CD8-positive, alpha-beta memory T cell (primary cell): Measurements from ENCODE around the gene UMAD1. TPM values are rescaled to one million over a fixed set of nuclear protein-coding genes. Genes with fewer than 3 reads are reported as not detected.
A peak's percentile ranks its signal among the peaks of the same experiment; 100 is the strongest.

Source experiments
- CTCF ChIA-PET: fragments of 350-600 bp; sonication (Branson Sonifier 250); formaldehyde crosslinking; loops from one replicate; lab custom pipeline; 2021; ENCODE audit warnings: antibody characterized with exemption; lab: Charles Lee
- POLR2A ChIA-PET: fragments of 350-600 bp; sonication (Branson Sonifier 250); formaldehyde crosslinking; loops from one replicate; lab custom pipeline; 2021; ENCODE audit warnings: antibody characterized with exemption; lab: Charles Lee
- DNase-seq, 5 donors: peaks; one replicate each; pipeline versions ENCODE4 v3.0.0 to v3.0.0-alpha.2; 2020 to 2022; ENCODE audit warnings: mixed read lengths in 1 of 5
- H3K27ac ChIP-seq: one replicate; pipeline ENCODE4 v1.7.0; 2013; ENCODE audit warnings: low read depth, mild to moderate bottlenecking, low read length, moderate library complexity
- H3K27me3 ChIP-seq: 2 replicates; pipeline ENCODE4 v1.7.0; 2013; ENCODE audit warnings: low read length, mild to moderate bottlenecking; ENCODE audit not compliant: insufficient read depth, poor library complexity, severe bottlenecking
- H3K36me3 ChIP-seq: 2 replicates; pipeline ENCODE4 v1.7.0; 2013; ENCODE audit warnings: mild to moderate bottlenecking, low read length, moderate library complexity; ENCODE audit not compliant: insufficient read depth
- H3K4me1 ChIP-seq: 2 replicates; pipeline ENCODE4 v1.7.0; 2013; ENCODE audit warnings: mild to moderate bottlenecking, low read length, moderate library complexity; ENCODE audit not compliant: insufficient read depth
- H3K4me3 ChIP-seq: 2 replicates; pipeline ENCODE4 v1.7.0; 2013; ENCODE audit warnings: mild to moderate bottlenecking, low read length
- H3K9me3 ChIP-seq: 2 replicates; pipeline ENCODE4 v1.7.0; 2013; ENCODE audit warnings: mild to moderate bottlenecking, low read length
- H3K27ac Mint-ChIP-seq, 8 donors: one replicate each; pipeline ENCODE4 v1.8.0; 2020 to 2021; ENCODE audit warnings: mixed read lengths in 8 of 8, mild to moderate bottlenecking in 6 of 8, inconsistent platforms in 3 of 8, moderate library complexity in 3 of 8
- H3K27me3 Mint-ChIP-seq, 2 donors: one replicate each; pipeline ENCODE4 v1.8.0; 2020 to 2021; ENCODE audit warnings: mixed read lengths in 2 of 2, mild to moderate bottlenecking in 1 of 2, moderate library complexity in 1 of 2
- H3K36me3 Mint-ChIP-seq, 3 donors: one replicate each; pipeline ENCODE4 v1.8.0; 2020 to 2021; ENCODE audit warnings: mixed read lengths in 3 of 3, inconsistent platforms in 1 of 3, mild to moderate bottlenecking in 1 of 3
- H3K4me1 Mint-ChIP-seq, 3 donors: one replicate each; pipeline ENCODE4 v1.8.0; 2020 to 2021; ENCODE audit warnings: mixed read lengths in 3 of 3, inconsistent platforms in 1 of 3, mild to moderate bottlenecking in 1 of 3
- H3K4me3 Mint-ChIP-seq, 7 donors: one replicate each; pipeline ENCODE4 v1.8.0; 2020 to 2021; ENCODE audit warnings: mixed read lengths in 7 of 7, mild to moderate bottlenecking in 6 of 7, moderate library complexity in 4 of 7, inconsistent platforms in 2 of 7
- H3K9me3 Mint-ChIP-seq, 5 donors: one replicate each; pipeline ENCODE4 v1.8.0; 2020 to 2022; ENCODE audit warnings: mixed read lengths in 5 of 5, mild to moderate bottlenecking in 3 of 5, moderate library complexity in 2 of 5, inconsistent platforms in 1 of 5
- polyA plus RNA-seq: library from polyadenylated mRNA; unstranded; fragments of 300-500 nt; fragmentation: Illumina TruSeq; gene quantifications from one replicate; pipeline ENCODE4 v1.2.3, GENCODE V29; 2021
- total RNA-seq, 2 experiments: library from RNA; stranded (reverse); gene quantifications; one replicate each; pipeline ENCODE4 v1.2.3, GENCODE V29; 2021

UMAD1 gene
- total and polyA plus RNA-seq, 3 experiments from 2014 or later = 13.5 to 27.4 (median 14.8) TPM

DNA sequence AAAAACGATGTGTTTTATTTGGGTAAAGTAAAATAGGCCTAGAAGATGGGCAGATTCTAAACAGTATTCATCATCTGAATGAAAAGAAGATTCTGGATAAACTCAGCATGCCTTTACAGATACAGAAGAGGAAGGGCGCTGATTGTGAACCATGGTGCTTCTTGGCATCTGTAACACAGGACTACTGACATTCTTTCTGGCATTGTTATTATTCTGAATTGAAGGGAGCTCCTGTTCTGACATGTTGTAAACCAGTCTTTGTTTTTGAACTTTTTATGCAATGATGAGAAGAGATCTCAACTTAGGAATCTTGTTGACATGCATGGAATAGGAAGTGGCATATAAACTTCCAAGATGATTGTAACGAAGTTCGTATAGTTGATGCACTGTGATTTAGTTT, 64.3 kb downstream of the UMAD1 start:
- no peak for DNase-seq
- H3K36me3 Mint-ChIP-seq = peaks cover 0 to 6% (median 2%) of the 10 kb centered on the region in 3 donors
- H3K27ac ChIP-seq = no peak overlapping the region
- no peak overlapping the region for H3K27ac Mint-ChIP-seq
- no peaks in the 10 kb centered on the region for H3K36me3 ChIP-seq
- no peaks in the 10 kb centered on the region for H3K4me1 ChIP-seq
- H3K4me3 Mint-ChIP-seq = no peak overlapping the region
- no peak overlapping the region for H3K4me3 ChIP-seq
- POLR2A ChIA-PET = no interaction called here
- CTCF ChIA-PET = no interaction called here
- no peaks in the 10 kb centered on the region for H3K27me3 ChIP-seq
- H3K9me3 ChIP-seq = no peaks in the 10 kb centered on the region
- H3K9me3 Mint-ChIP-seq = no peaks in the 10 kb centered on the region
- peaks cover 20 to 35% (median 29%) of the 10 kb centered on the region in 3 donors for H3K4me1 Mint-ChIP-seq
- peaks cover 0 to 2% of the 10 kb centered on the region in 2 donors for H3K27me3 Mint-ChIP-seq

DNA sequence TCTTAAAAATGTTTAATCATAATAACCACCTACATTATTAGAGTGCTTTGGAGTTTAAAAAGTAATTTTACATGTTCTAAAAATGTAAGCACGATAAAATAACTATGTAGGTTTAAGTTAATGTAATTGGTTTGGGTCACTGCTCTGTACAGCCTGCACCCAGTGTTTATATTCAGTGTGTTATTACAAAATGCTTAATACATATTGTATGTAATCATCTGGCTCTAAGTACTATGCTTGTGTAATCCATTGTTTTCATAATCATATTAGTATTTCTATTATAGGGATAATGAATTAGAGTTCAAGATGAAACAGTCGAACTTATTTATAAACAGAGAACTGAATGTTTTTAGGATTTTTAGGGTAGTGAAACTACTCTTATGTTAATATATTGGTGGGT, 64.8 kb downstream of the UMAD1 start:
- Mint-ChIP-seq H3K27ac (no peak overlapping the region), H3K9me3 (no peaks in the 10 kb centered on the region), H3K36me3 (peaks cover 0 to 6% (median 2%) of the 10 kb centered on the region in 3 donors), H3K4me1 (peaks cover 19 to 37% (median 25%) of the 10 kb centered on the region in 3 donors), H3K27me3 (peaks cover 0 to 2% of the 10 kb centered on the region in 2 donors), H3K4me3 (no peak overlapping the region)
- H3K36me3 ChIP-seq = no peaks in the 10 kb centered on the region
- H3K27me3 ChIP-seq = no peaks in the 10 kb centered on the region
- ChIA-PET POLR2A (no interaction called here), CTCF (no interaction called here)
- DNase-seq = no peak
- H3K4me3 ChIP-seq = no peak overlapping the region
- no peaks in the 10 kb centered on the region for H3K9me3 ChIP-seq
- H3K4me1 ChIP-seq = no peaks in the 10 kb centered on the region
- H3K27ac ChIP-seq = no peak overlapping the region

DNA sequence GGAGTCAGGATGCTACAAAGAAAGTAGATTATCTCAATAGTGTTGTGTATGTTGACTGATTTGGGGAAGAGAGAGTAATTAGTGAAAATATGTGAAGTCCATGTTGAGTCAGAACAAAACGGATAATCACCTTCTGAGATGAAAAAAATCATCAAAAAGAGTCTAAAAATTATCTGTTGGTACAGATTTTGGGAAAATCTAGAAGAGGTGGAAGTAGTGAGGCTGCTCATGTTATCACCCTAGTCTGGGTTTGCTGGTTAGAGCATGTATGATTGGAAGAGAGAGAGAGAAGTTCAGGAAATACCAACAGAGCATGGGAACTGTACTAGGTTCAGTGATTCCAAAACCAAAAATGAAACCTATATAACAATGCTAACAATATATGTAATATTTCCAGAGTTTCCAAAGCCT, 65.6 kb downstream of the UMAD1 start:
- no peaks in the 10 kb centered on the region for H3K9me3 ChIP-seq
- ChIA-PET CTCF (no interaction called here), POLR2A (no interaction called here)
- no peak overlapping the region for H3K27ac ChIP-seq
- Mint-ChIP-seq H3K27me3 (peaks cover 0 to 2% of the 10 kb centered on the region in 2 donors), H3K4me3 (no peak overlapping the region), H3K4me1 (peaks cover 16 to 33% (median 21%) of the 10 kb centered on the region in 3 donors), H3K27ac (peak overlapping the region in 1 of 8 donors; percentile 20), H3K36me3 (peaks cover 0 to 6% (median 3%) of the 10 kb centered on the region in 3 donors), H3K9me3 (no peaks in the 10 kb centered on the region)
- no peak for DNase-seq
- H3K4me1 ChIP-seq = no peaks in the 10 kb centered on the region
- no peaks in the 10 kb centered on the region for H3K36me3 ChIP-seq
- no peak overlapping the region for H3K4me3 ChIP-seq
- H3K27me3 ChIP-seq = no peaks in the 10 kb centered on the region

DNA sequence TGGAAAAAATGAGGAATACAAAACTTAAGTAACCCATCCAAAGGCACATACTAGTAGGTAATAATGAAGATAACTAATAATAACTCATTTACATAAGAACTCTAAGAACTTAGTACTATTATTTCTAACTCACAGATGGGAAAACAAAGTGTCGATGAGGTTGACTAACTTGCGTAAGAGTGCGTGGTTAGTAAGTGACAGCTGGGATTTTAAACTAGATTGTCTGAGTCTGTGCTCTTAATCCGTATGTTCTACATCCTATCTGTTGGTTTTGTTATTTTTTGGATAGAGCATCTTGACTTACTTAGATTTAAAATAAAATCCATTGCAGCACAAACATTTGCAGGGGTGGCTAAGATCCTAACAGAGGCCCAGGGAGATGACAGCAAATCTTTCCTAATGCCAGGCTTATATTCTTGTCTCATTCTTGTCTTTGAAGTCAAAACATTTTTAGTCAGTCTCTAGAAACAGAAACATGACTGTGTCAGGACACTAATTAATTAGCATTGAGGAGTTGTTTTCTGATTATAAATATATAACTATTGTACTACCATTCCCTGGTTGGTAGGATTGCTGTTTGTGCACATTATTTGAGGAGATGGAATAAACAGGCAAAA, 66.1 kb downstream of the UMAD1 start:
- Mint-ChIP-seq H3K4me3 (no peak overlapping the region), H3K9me3 (no peaks in the 10 kb centered on the region), H3K27ac (no peak overlapping the region), H3K4me1 (peaks cover 13 to 29% (median 15%) of the 10 kb centered on the region in 3 donors), H3K36me3 (peaks cover 0 to 6% (median 3%) of the 10 kb centered on the region in 3 donors), H3K27me3 (peaks cover 0 to 2% of the 10 kb centered on the region in 2 donors)
- H3K4me3 ChIP-seq = no peak overlapping the region
- POLR2A ChIA-PET = no interaction called here
- H3K27ac ChIP-seq = no peak overlapping the region
- H3K36me3 ChIP-seq = no peaks in the 10 kb centered on the region
- CTCF ChIA-PET = no interaction called here
- no peaks in the 10 kb centered on the region for H3K4me1 ChIP-seq
- H3K9me3 ChIP-seq = no peaks in the 10 kb centered on the region
- no peaks in the 10 kb centered on the region for H3K27me3 ChIP-seq
- no peak for DNase-seq

DNA sequence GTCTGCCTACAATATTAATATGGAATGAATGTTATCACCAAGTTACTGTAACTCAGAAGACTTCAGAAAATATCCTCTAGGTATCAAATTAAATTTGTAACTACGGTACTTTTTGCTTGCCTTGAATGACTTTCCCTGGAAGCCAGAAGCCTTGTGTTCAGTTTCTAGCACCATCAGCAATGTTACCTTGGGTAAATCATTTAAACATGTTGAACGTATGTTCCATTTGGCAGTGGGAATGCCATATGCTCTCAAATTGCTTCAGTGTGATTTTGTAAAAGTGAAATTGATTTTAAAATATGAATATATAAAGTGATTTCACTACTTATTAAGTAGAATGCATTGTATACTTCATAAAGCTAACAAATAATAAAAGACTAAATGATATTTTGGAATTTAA, 66.7 kb downstream of the UMAD1 start:
- Mint-ChIP-seq H3K4me3 (no peak overlapping the region), H3K36me3 (peaks cover 0 to 6% (median 3%) of the 10 kb centered on the region in 3 donors), H3K27ac (no peak overlapping the region), H3K27me3 (peaks cover 0 to 2% of the 10 kb centered on the region in 2 donors), H3K9me3 (no peaks in the 10 kb centered on the region), H3K4me1 (peaks cover 12 to 26% (median 13%) of the 10 kb centered on the region in 3 donors)
- Histone ChIP-seq H3K4me1 (no peaks in the 10 kb centered on the region), H3K27ac (no peak overlapping the region), H3K36me3 (no peaks in the 10 kb centered on the region), H3K27me3 (no peaks in the 10 kb centered on the region), H3K4me3 (no peak overlapping the region), H3K9me3 (no peaks in the 10 kb centered on the region)
- CTCF ChIA-PET = no interaction called here
- POLR2A ChIA-PET = no interaction called here
- DNase-seq = no peak

DNA sequence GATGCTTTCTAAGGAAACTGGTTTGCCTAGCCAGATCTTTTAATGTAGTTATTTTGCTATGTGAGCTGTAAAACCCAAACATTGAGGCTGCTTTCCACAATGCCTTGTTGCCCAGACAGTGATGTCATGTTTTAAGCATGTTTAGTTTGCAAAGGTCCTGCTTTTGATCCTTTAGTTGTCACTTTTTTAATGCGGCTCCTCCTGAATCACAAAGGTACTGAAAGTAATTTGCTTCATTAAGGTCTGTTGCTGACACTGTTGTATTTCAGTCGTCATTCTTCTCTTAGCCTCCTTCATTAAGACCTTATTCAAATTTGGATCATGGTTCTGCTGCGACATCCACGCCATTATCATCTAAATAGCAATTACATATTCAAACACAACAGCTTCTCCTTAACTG, 67.3 kb downstream of the UMAD1 start:
- no peak for DNase-seq
- Histone ChIP-seq H3K36me3 (no peaks in the 10 kb centered on the region), H3K4me3 (no peak overlapping the region), H3K9me3 (no peaks in the 10 kb centered on the region), H3K27ac (no peak overlapping the region), H3K4me1 (no peaks in the 10 kb centered on the region), H3K27me3 (no peaks in the 10 kb centered on the region)
- Mint-ChIP-seq H3K4me3 (no peak overlapping the region), H3K9me3 (no peaks in the 10 kb centered on the region), H3K27me3 (peaks cover 0 to 2% of the 10 kb centered on the region in 2 donors), H3K27ac (no peak overlapping the region), H3K4me1 (peaks cover 12 to 29% (median 16%) of the 10 kb centered on the region in 3 donors), H3K36me3 (peaks cover 0 to 6% (median 3%) of the 10 kb centered on the region in 3 donors)
- ChIA-PET CTCF (no interaction called here), POLR2A (no interaction called here)

DNA sequence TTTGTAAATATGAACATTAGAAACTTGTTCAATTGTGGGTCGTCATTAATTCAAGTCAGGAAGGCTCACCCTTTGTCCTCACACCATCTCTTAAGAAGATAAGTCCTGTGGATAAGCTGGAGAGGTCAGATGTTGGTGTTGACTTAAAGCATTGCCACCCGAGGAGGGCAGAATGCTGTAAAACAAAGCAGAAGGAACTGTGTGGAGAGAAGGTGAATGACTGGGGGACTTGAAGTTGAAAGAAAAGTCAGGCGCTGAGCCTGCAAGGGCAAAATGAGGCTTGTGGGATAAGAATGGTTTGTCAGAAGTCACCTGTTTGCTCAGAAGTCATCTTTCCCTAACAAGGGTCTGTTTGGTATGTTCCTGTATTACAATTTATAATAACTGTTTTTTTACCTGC, 68.7 kb downstream of the UMAD1 start:
- no peak overlapping the region for H3K27ac ChIP-seq
- H3K36me3 Mint-ChIP-seq = peaks cover 2 to 3% (median 3%) of the 10 kb centered on the region in 3 donors
- no peak overlapping the region for H3K27ac Mint-ChIP-seq
- H3K4me3 ChIP-seq = no peak overlapping the region
- no peaks in the 10 kb centered on the region for H3K36me3 ChIP-seq
- no peaks in the 10 kb centered on the region for H3K9me3 Mint-ChIP-seq
- H3K27me3 ChIP-seq = no peaks in the 10 kb centered on the region
- CTCF ChIA-PET = no interaction called here
- peaks cover 14 to 34% (median 20%) of the 10 kb centered on the region in 3 donors for H3K4me1 Mint-ChIP-seq
- DNase-seq = no peak
- no peaks in the 10 kb centered on the region for H3K9me3 ChIP-seq
- H3K4me3 Mint-ChIP-seq = no peak overlapping the region
- peaks cover 0 to 2% of the 10 kb centered on the region in 2 donors for H3K27me3 Mint-ChIP-seq
- POLR2A ChIA-PET = no interaction called here
- no peaks in the 10 kb centered on the region for H3K4me1 ChIP-seq

DNA sequence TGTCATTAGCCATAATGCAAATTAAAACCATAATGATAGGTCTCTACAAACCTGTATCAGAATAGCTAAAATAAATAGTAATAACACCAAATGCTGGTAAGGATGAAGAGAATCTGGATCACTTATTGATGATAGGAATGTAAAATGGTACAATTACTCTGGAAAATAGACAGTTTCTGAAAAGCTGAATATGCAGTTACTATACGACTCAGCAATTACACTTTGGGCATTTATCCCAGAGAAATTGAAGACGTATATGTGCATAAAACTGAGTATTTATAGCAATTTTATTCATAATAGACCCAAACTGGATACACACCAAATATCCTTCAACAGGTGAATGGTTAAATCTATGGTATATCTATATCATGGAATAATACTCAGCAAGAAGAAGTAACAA, 69.9 kb downstream of the UMAD1 start:
- H3K36me3 ChIP-seq = no peaks in the 10 kb centered on the region
- ChIA-PET POLR2A (no interaction called here), CTCF (no interaction called here)
- Mint-ChIP-seq H3K9me3 (no peaks in the 10 kb centered on the region), H3K27ac (no peak overlapping the region), H3K4me1 (peaks cover 13 to 30% (median 20%) of the 10 kb centered on the region in 3 donors), H3K36me3 (peaks cover 0 to 6% (median 3%) of the 10 kb centered on the region in 3 donors), H3K4me3 (no peak overlapping the region), H3K27me3 (peaks cover 0 to 2% of the 10 kb centered on the region in 2 donors)
- H3K27ac ChIP-seq = no peak overlapping the region
- no peak for DNase-seq
- H3K9me3 ChIP-seq = no peaks in the 10 kb centered on the region
- no peak overlapping the region for H3K4me3 ChIP-seq
- no peaks in the 10 kb centered on the region for H3K27me3 ChIP-seq
- no peaks in the 10 kb centered on the region for H3K4me1 ChIP-seq
